Upper lobe of left lung (tissue), 4 donors: ENCODE results near the gene ARHGEF17.

Experiments
- CTCF ChIP-seq, 6 experiments: fragments of 450-650 bp in 4 of 6; fragments of 200-600 bp in 2 of 6; sonication (generic) in 2 of 6; IDR thresholded peaks; one replicate each; pipeline ENCODE4 v1.5.1; 2016 to 2019; ENCODE audit warnings: antibody characterized with exemption in 6 of 6
- POLR2AphosphoS5 ChIP-seq, 2 donors: sonication (generic); formaldehyde crosslinking; IDR thresholded peaks; one replicate each; pipeline ENCODE4 v1.5.1; 2017; ENCODE audit warnings: antibody characterized with exemption in 2 of 2

DNA sequence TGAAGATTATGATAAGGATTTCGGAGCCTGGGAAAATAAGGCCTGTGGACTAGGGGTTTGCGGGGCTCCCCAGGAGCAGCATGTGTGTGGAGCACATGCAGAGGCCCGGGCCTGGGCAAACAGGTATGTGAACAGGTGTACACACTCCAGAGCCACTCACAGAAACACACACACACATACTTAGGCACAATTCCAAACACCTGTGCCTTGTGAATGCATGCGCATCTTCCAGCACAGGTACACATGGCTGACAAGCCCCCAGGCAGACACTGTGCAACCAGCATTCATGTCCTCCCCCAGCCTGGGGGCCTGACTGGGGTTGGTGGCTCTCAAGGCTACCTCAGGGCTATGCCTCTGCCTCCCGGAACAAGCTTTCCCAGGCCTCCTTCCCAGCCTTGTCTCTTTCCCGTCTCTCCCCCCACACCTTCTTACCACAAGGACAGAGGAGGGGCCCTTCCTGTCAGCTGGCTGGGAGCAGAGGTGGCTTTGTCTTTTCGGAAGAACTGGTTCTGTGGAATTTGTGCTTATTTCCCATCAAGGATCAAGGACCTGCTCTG lies 38.5 kb upstream of the ARHGEF17 start:
- TF ChIP-seq CTCF (IDR thresholded peaks at IDR 0.05) (no peak), POLR2AphosphoS5 (IDR thresholded peaks at IDR 0.05) (peak in 1 of 2 donors; percentile 27)
